Trophoblast cell (in vitro differentiated cells and primary cell): Measurements from ENCODE around the gene RAB11FIP4.

ENCODE experiments used
- DNase-seq, 2 donors: peaks; one replicate each; pipeline ENCODE4 v3.0.0-alpha.2; 2016
- H2AFZ ChIP-seq: 2 replicates; pipeline ENCODE4 v1.6.1; 2013; ENCODE audit warnings: low read length, moderate library complexity, mild to moderate bottlenecking; ENCODE audit not compliant: insufficient read depth, poor library complexity
- H2AK5ac ChIP-seq: 2 replicates; pipeline ENCODE4 v1.6.1; 2013; ENCODE audit warnings: mild to moderate bottlenecking, low read length
- H2BK120ac ChIP-seq: 2 replicates; pipeline ENCODE4 v1.6.1; 2013; ENCODE audit warnings: low read length, mild to moderate bottlenecking, moderate library complexity; ENCODE audit not compliant: insufficient read depth, poor library complexity
- H2BK12ac ChIP-seq: 2 replicates; pipeline ENCODE4 v1.6.1; 2013; ENCODE audit warnings: mild to moderate bottlenecking, low read length, moderate library complexity
- H2BK5ac ChIP-seq: 2 replicates; pipeline ENCODE4 v1.6.1; 2013; ENCODE audit warnings: low read length, low read depth, moderate library complexity, mild to moderate bottlenecking; ENCODE audit not compliant: poor library complexity
- H3K14ac ChIP-seq: 2 replicates; pipeline ENCODE4 v1.6.1; 2013; ENCODE audit warnings: mild to moderate bottlenecking, low read length
- H3K18ac ChIP-seq: 2 replicates; pipeline ENCODE4 v1.6.1; 2013; ENCODE audit warnings: mild to moderate bottlenecking, low read length
- H3K23ac ChIP-seq: 2 replicates; pipeline ENCODE4 v1.6.1; 2013; ENCODE audit warnings: low read length
- H3K27ac ChIP-seq: 2 replicates; pipeline ENCODE4 v1.5.1; 2013; ENCODE audit warnings: low read depth, mild to moderate bottlenecking, inconsistent platforms, low read length, moderate library complexity
- H3K27me3 ChIP-seq: 2 replicates; pipeline ENCODE4 v1.6.1; 2013; ENCODE audit warnings: inconsistent platforms, mild to moderate bottlenecking, low read length, moderate library complexity; ENCODE audit not compliant: insufficient read depth
- H3K36me3 ChIP-seq, 2 experiments: 1 replicate in 1 of 2; 2 replicates in 1 of 2; pipeline ENCODE4 v1.6.1; 2013; ENCODE audit warnings: low read length in 2 of 2, mild to moderate bottlenecking in 2 of 2, moderate library complexity in 1 of 2; ENCODE audit not compliant: insufficient read depth in 2 of 2, control insufficient read depth in 1 of 2
- H3K4ac ChIP-seq: 2 replicates; pipeline ENCODE4 v1.6.1; 2013; ENCODE audit warnings: low read depth, mild to moderate bottlenecking, low read length, moderate library complexity
- H3K4me1 ChIP-seq, 2 experiments: 1 replicate in 1 of 2; 2 replicates in 1 of 2; pipeline ENCODE4 v1.6.1; 2013; ENCODE audit warnings: low read length in 2 of 2, mild to moderate bottlenecking in 2 of 2, moderate library complexity in 1 of 2; ENCODE audit not compliant: insufficient read depth in 2 of 2, control insufficient read depth in 1 of 2
- H3K4me2 ChIP-seq: 2 replicates; pipeline ENCODE4 v1.6.1; 2013; ENCODE audit warnings: inconsistent platforms, mild to moderate bottlenecking, low read length, moderate library complexity
- H3K4me3 ChIP-seq: 2 replicates; pipeline ENCODE4 v1.5.1; 2013; ENCODE audit warnings: mild to moderate bottlenecking, low read depth, low read length, inconsistent platforms
- H3K79me1 ChIP-seq: one replicate; pipeline ENCODE4 v1.6.1; 2013; ENCODE audit warnings: low read length
- H3K79me2 ChIP-seq: 2 replicates; pipeline ENCODE4 v1.6.1; 2013; ENCODE audit warnings: low read length, mild to moderate bottlenecking; ENCODE audit not compliant: control insufficient read depth, insufficient read depth, poor library complexity
- H3K9ac ChIP-seq: 2 replicates; pipeline ENCODE4 v1.6.1; 2013; ENCODE audit warnings: mild to moderate bottlenecking, low read length
- H3K9me3 ChIP-seq: 2 replicates; pipeline ENCODE4 v1.6.1; 2013; ENCODE audit warnings: low read depth, mild to moderate bottlenecking, control low read depth, inconsistent platforms, low read length; ENCODE audit not compliant: insufficient read depth
- H4K12ac ChIP-seq: 2 replicates; pipeline ENCODE4 v1.6.1; 2013; ENCODE audit warnings: low read depth, mild to moderate bottlenecking, low read length, moderate library complexity
- H4K8ac ChIP-seq: 2 replicates; pipeline ENCODE4 v1.6.1; 2013; ENCODE audit warnings: low read depth, mild to moderate bottlenecking, low read length, moderate library complexity
- H4K91ac ChIP-seq: one replicate; pipeline ENCODE4 v1.6.1; 2013; ENCODE audit warnings: low read depth, mild to moderate bottlenecking, low read length, moderate library complexity
- WGBS: extraction: QIAGEN DNeasy Blood & Tissue Kit; methylation state at CpG from one replicate; pipeline ENCODE4 v1.1.7; 2013; ENCODE audit warnings: missing lambda C conversion rate; ENCODE audit not compliant: insufficient read length, insufficient coverage; ENCODE audit errors: extremely low coverage; 5-methylcytosine and 5-hydroxymethylcytosine counted together

Gene RAB11FIP4

DNA sequence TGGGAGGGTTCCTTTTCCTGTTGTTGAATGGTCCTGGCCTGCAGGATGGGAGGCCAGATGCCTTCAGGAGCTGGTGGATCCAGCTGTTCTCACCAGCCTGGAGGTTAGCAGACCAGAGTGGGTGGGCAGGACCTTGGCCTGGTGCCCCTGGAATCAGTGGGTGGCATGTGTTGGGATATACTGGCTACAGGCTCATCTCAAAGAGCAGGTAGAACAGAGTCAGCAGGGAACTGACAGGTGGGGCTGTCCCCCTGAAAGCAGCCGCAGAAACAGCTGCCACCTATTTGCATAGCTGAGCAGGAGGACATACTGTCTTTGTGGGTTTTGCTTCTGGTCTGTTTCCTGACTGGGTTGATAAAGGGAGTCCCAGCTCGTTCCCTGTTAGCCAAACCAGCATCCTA, 144.1 kb downstream of the RAB11FIP4 start:
- Histone ChIP-seq H2BK12ac (no peak overlapping the region), H2AFZ (no peak overlapping the region), H2AK5ac (no peak overlapping the region), H3K9ac (no peak overlapping the region), H3K23ac (no peak overlapping the region), H3K27me3 (no peaks in the 10 kb centered on the region), H3K14ac (no peak overlapping the region), H3K18ac (no peak overlapping the region), H4K12ac (no peak overlapping the region), H4K91ac (no peak overlapping the region), H3K4me2 (no peak overlapping the region), H3K36me3 (peaks cover 21 to 22% of the 10 kb centered on the region in 2 experiments), H3K79me2 (no peaks in the 10 kb centered on the region), H3K27ac (no peak overlapping the region), H3K79me1 (peaks cover 4% of the 10 kb centered on the region), H2BK5ac (no peak overlapping the region), H3K4ac (no peak overlapping the region), H3K4me3 (no peak overlapping the region), H2BK120ac (no peak overlapping the region), H3K4me1 (peaks cover 9 to 13% of the 10 kb centered on the region in 2 experiments), H4K8ac (no peak overlapping the region), H3K9me3 (peaks cover 2% of the 10 kb centered on the region)
- no CpG with 5 or more reads among the region's 2 CpGs for WGBS
- no peak for DNase-seq

DNA sequence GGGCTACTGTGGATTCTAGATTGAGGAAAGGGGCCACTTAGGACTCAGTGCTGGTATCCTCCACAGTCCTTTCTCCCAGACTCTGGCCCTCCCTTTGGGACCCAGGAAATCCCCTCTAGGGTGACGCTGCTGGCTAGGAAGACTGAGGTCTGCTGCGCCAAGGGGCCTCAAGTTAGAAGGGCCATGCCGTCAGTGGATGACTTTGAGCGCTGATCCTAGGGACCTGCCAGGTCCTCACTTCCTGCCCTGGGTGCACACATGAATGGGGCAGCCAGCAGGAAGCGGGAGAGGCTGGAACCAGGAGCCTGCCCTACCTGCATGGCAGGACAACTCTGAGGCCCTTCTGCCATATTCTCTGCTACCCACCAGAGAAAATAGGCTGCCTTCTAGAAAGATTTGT, 145.0 kb downstream of the RAB11FIP4 start:
- Histone ChIP-seq H2BK5ac (no peak overlapping the region), H2BK12ac (no peak overlapping the region), H4K8ac (no peak overlapping the region), H3K27me3 (no peaks in the 10 kb centered on the region), H3K36me3 (peaks cover 12 to 13% of the 10 kb centered on the region in 2 experiments), H2BK120ac (no peak overlapping the region), H3K4me1 (peaks cover 9 to 13% of the 10 kb centered on the region in 2 experiments), H3K79me1 (peaks cover 4% of the 10 kb centered on the region), H4K91ac (no peak overlapping the region), H3K9ac (no peak overlapping the region), H2AFZ (no peak overlapping the region), H3K79me2 (no peaks in the 10 kb centered on the region), H3K23ac (no peak overlapping the region), H3K4me3 (no peak overlapping the region), H3K9me3 (peaks cover 2% of the 10 kb centered on the region), H4K12ac (no peak overlapping the region), H3K27ac (no peak overlapping the region), H3K14ac (no peak overlapping the region), H3K4ac (no peak overlapping the region), H2AK5ac (no peak overlapping the region), H3K18ac (no peak overlapping the region), H3K4me2 (no peak overlapping the region)
- DNase-seq = no peak
- no CpG with 5 or more reads among the region's 5 CpGs for WGBS

DNA sequence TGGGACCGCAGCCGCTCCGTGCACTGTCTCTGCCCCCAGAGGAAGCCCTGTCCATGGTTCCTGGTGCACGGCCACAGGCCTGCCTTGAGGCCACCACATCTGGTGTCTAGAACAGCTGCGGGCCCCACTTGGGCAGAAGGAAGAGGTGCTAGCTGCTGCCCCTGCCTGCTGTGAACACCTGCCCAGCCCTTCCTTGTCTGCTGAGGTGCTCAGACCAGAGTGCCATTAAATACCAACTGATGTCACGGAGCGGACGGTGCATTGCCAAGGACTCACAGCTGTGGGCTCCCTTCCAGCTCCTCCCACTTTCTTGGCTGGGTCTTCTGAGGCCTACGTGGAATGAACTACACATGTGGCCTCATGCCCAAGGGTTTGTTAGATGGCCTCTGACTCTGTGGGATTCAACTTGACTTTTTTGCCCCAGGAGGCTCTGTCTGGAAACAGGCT, 146.1 kb downstream of the RAB11FIP4 start:
- no peak overlapping the region for H3K18ac ChIP-seq
- WGBS = no CpG with 5 or more reads among the region's 9 CpGs
- H3K4me1 ChIP-seq = peaks cover 9 to 12% of the 10 kb centered on the region in 2 experiments
- DNase-seq = peak in 1 of 2 donors; percentile 22
- H3K36me3 ChIP-seq = peaks cover 3 to 4% of the 10 kb centered on the region in 2 experiments
- peaks cover 4% of the 10 kb centered on the region for H3K79me1 ChIP-seq
- no peak overlapping the region for H2BK12ac ChIP-seq
- H2AK5ac ChIP-seq = no peak overlapping the region
- no peak overlapping the region for H3K4me2 ChIP-seq
- no peaks in the 10 kb centered on the region for H3K27me3 ChIP-seq
- H2BK120ac ChIP-seq = no peak overlapping the region
- peaks cover 2% of the 10 kb centered on the region for H3K9me3 ChIP-seq
- no peak overlapping the region for H4K12ac ChIP-seq
- no peak overlapping the region for H2BK5ac ChIP-seq
- no peak overlapping the region for H3K4me3 ChIP-seq
- no peak overlapping the region for H3K4ac ChIP-seq
- H3K9ac ChIP-seq = no peak overlapping the region
- no peaks in the 10 kb centered on the region for H3K79me2 ChIP-seq
- H2AFZ ChIP-seq = no peak overlapping the region
- no peak overlapping the region for H3K27ac ChIP-seq
- H4K91ac ChIP-seq = no peak overlapping the region
- H3K23ac ChIP-seq = no peak overlapping the region
- no peak overlapping the region for H3K14ac ChIP-seq
- no peak overlapping the region for H4K8ac ChIP-seq

DNA sequence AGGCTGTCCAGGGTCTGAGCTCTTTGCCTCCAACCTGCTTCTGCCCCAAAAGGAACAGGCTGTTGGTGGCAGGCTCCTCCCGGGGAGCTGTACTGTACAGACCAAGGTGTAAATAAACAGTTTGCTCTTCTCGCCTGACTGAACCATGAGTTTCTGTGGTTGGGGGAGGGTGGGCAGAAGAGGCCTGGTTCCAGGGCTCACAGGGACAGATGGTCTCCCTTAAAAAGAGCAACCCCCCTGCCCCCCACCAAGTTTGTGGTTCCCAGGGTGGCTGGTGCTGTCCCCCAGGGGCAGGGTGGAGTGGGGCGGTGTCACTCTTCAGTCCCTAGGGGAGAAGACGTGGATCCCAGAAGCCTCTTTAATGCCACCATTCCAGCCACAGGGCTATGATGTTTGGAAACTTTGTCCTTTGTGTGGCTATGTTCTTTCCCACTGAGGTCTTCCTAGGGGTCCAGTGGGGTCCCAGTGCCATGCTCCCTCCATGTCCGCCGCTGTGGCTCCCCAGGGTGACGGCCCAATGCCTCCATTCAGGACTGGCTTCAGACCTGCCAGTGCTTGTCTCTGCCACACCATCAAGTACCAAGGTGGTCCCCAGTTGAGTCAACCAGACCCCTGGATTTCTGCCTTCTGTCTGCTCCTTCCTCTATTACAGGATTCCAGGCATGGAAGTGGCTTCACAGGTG, 146.7 kb downstream of the RAB11FIP4 start:
- Histone ChIP-seq H3K9ac (no peak overlapping the region), H2BK5ac (no peak overlapping the region), H3K4me3 (no peak overlapping the region), H2AK5ac (no peak overlapping the region), H3K4me2 (no peak overlapping the region), H2BK12ac (no peak overlapping the region), H3K27ac (no peak overlapping the region), H3K23ac (no peak overlapping the region), H4K91ac (no peak overlapping the region), H3K27me3 (no peaks in the 10 kb centered on the region), H3K36me3 (peaks cover 2 to 4% of the 10 kb centered on the region in 2 experiments), H3K4ac (no peak overlapping the region), H3K79me2 (no peaks in the 10 kb centered on the region), H2AFZ (no peak overlapping the region), H3K18ac (no peak overlapping the region), H4K8ac (no peak overlapping the region), H3K14ac (no peak overlapping the region), H2BK120ac (no peak overlapping the region), H4K12ac (no peak overlapping the region), H3K79me1 (peaks cover 1% of the 10 kb centered on the region), H3K9me3 (peaks cover 2% of the 10 kb centered on the region), H3K4me1 (peaks cover 6 to 8% of the 10 kb centered on the region in 2 experiments)
- DNase-seq = no peak
- no CpG with 5 or more reads among the region's 7 CpGs for WGBS
